DMS 273 (cell line): ENCODE data around the gene HMCN2.

Experiments used
- DNase-seq: peaks from one replicate; lab custom pipeline; 2025; ENCODE audit not compliant: unreplicated experiment; lab: John Stamatoyannopoulos, UW

HMCN2 gene

GRCh38 chr9:130289711-130290241 is 24.2 kb downstream of the HMCN2 start:
- peak; percentile 33 for DNase-seq

GRCh38 chr9:130290291-130291181 is 25.0 kb downstream of the HMCN2 start:
- DNase-seq, result no peak

- no peak for DNase-seq
These were observed 25.9 kb downstream of the HMCN2 start for GRCh38 chr9:130291474-130291873.

- no peak for DNase-seq
These were observed 26.5 kb downstream of the HMCN2 start for GRCh38 chr9:130292106-130292505.

GRCh38 chr9:130294664-130295063 is 29.1 kb downstream of the HMCN2 start:
- DNase-seq, result no peak

- no peak for DNase-seq
These were observed 29.9 kb downstream of the HMCN2 start for GRCh38 chr9:130295431-130295830.

- DNase-seq, result no peak
These were observed 30.6 kb downstream of the HMCN2 start for GRCh38 chr9:130295945-130296782.

GRCh38 chr9:130296783-130297055 is 31.2 kb downstream of the HMCN2 start:
- no peak for DNase-seq

- peak; percentile 34 for DNase-seq
These were observed 31.8 kb downstream of the HMCN2 start for GRCh38 chr9:130297371-130297770.

- peak; percentile 46 for DNase-seq
These were observed 33.2 kb downstream of the HMCN2 start for GRCh38 chr9:130298662-130299279.

GRCh38 chr9:130299785-130300615 is 34.4 kb downstream of the HMCN2 start:
- DNase-seq, result no peak

GRCh38 chr9:130300739-130301138 is 35.2 kb downstream of the HMCN2 start:
- no peak for DNase-seq

- DNase-seq, result peak; percentile 28
These were observed 36.1 kb downstream of the HMCN2 start for GRCh38 chr9:130301483-130302286.

GRCh38 chr9:130302785-130303612 is 37.4 kb downstream of the HMCN2 start:
- no peak for DNase-seq

GRCh38 chr9:130303613-130304055 is 38.1 kb downstream of the HMCN2 start:
- no peak for DNase-seq

- no peak for DNase-seq
These were observed 38.6 kb downstream of the HMCN2 start for GRCh38 chr9:130304116-130304515.

GRCh38 chr9:130304643-130305042 is 39.1 kb downstream of the HMCN2 start:
- no peak for DNase-seq

GRCh38 chr9:130305381-130305780 is 39.8 kb downstream of the HMCN2 start:
- DNase-seq, result peak; percentile 72
